ENCODE results near the gene MEIS2.

The MEIS2 gene

GRCh38 chr15:37077623-37078351, 22.6 kb downstream of the MEIS2 start:
- no peak for DNase-seq (ENCODE audit: low spot score)

GRCh38 chr15:37076543-37076942, 23.8 kb downstream of the MEIS2 start:
- no peak for DNase-seq (ENCODE audit: low spot score)

- DNase-seq (ENCODE audit: low spot score): no peak
Observed at GRCh38 chr15:37075777-37076176, 24.6 kb downstream of the MEIS2 start.

GRCh38 chr15:37072181-37072580, 28.2 kb downstream of the MEIS2 start:
- DNase-seq (ENCODE audit: low spot score): no peak

- DNase-seq (ENCODE audit: low spot score): no peak
Observed at GRCh38 chr15:37071134-37071533, 29.2 kb downstream of the MEIS2 start.

DNA sequence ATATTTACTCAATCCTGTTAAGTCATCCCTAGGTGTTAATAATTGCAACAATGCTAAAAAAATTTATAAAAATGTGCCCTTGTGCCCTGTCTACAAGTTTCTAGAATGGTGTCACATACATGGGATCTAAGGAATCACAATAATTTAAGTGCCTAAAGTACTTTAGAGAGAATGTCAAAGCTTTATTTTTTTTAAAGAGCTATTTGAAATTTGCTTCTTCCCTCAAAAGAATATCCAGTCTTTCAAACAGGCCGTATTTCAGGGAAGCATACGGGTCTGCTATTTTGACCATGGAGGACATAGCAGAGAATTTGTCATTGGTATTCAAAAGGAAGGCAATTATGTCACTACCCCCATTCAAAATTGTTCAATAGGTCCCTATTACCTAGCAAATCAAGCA, 29.7 kb downstream of the MEIS2 start:
- DNase-seq (ENCODE audit: low spot score): no peak

DNA sequence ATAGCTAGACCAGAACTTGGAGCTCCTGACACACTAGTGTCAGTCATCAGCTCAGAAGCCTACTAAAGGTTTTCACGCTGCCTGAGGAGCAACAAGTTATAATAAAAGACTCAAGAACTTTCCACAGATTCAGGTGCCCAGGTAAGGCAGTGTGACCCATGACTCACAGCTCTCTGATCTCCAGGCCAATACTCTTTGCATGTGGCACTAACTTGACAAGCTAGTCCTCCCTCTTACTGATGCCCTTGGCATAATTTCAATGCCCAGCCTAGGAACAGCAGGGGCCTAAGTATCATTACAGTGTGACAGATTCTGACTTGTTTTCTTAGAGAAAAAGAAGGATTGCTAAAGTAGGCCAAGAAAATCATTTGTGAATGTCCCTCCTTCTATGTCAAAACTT, 38.4 kb downstream of the MEIS2 start:
- peak; percentile 19 for DNase-seq (ENCODE audit: low spot score)

GRCh38 chr15:37059086-37059485, 41.3 kb downstream of the MEIS2 start:
- peak; percentile 66 for DNase-seq (ENCODE audit: low spot score)

DNA sequence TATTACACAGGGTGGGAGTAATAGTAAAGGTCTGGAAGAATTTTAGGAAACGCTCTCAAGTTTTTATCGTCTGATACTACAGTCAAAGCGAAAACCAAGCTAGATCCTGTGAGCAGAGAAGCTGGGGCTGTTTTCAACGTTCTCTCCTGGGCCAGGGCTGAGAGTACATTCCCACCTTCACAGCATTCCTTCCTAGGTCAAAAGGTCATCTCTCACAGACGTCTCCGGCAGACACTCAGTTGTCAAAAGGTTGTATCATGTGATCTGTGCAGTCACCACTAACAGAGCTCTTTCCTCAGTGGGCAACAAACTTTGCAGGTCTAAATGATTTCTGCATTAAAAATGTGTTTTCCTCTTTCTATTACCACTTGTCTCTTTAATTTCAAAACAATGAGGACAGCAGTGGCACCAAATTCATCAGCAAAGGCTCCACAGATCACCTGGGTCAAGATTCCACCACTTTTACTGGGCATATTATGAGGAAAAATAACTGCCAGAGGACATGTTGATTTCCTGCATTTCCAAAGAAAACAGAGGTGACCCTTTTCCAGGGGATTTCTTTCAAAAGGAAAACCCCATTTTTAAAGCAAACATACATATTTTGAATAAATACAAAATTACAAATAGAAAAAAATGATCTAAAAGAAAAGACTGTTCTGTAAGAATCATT, 41.9 kb downstream of the MEIS2 start:
- DNase-seq (ENCODE audit: low spot score): peak; percentile 32

DNA sequence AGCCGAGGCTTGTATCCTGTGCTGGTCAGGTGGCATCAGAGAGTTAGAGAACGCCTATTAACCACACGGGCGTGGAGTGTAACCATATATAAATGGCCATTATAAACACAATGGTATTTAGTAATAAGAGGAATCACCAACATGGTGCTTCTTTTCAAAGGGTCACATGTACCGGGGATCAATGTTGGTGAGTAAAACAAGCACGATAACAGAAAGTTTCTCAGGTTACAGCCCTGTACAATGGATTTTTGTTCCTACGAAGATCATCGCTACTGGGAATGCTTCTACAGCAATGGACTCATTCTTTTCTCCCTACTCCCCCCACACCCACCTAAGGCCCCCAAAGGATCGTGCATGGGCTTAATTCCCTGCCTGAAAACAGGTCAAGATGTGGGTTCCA, 42.5 kb downstream of the MEIS2 start:
- DNase-seq (ENCODE audit: low spot score): no peak

GRCh38 chr15:37057256-37057655, 43.1 kb downstream of the MEIS2 start:
- DNase-seq (ENCODE audit: low spot score): no peak

GRCh38 chr15:37056177-37057121, 43.9 kb downstream of the MEIS2 start:
- DNase-seq (ENCODE audit: low spot score): peak; percentile 44

DNA sequence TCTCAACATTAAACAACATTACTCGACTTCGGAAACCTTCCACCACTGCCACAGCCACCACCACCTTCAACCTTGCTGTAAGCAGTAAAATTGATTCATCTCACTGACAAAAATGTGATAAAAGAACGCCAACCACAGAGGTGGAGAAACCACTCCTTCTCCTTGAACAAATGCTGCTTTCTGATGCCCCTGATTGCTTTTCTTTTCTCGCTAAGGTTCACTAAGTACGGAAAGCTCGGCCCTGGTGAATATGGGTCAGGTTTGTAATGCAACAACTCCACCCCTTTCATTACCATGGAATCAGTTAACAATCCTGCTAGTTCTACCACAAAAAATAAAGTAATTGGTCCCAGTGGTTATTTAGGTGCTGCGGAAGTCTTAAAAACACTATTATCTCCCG, 44.9 kb downstream of the MEIS2 start:
- peak; percentile 11 for DNase-seq (ENCODE audit: low spot score)

DNA sequence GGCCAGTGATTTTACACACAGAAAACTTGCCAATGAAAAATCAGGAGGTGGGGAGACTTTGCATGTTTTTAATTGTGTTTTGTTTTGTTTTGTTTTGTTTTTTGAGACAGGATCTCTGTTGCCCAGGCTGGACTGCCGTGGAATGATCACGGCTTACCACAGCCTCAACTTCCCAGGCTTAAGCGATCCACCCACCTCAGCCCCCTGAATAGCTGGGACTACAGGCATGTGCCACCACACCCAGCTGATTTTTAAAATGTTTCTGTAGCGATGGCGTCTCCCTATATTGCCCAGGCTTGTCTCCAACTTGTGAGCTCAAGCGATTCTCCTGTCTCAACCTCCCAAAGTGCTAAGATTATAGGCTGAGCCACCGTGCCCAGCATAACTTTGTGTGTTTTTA, 46.0 kb downstream of the MEIS2 start:
- DNase-seq (ENCODE audit: low spot score): no peak

DNA sequence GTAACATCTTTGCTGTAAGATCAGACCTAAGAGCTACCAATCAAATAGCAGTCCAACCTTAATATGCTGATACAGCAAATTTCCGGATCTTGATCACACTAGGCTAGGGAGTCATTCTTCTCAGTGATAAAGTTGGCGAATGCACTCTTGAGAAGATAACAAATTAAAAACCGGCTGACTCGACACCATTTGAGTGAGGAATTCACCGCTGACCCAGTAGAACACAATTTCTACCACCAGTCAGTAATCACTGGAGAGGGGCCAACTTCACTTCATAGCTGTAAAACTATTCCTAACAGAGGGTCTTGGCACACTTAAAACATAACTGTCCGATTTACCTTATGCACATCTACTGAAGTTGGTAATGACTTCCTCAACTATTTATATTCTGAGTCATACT, 47.2 kb downstream of the MEIS2 start:
- DNase-seq (ENCODE audit: low spot score): peak; percentile 28

GRCh38 chr15:37050345-37050744, 50.0 kb downstream of the MEIS2 start:
- no peak for DNase-seq (ENCODE audit: low spot score)

DNA sequence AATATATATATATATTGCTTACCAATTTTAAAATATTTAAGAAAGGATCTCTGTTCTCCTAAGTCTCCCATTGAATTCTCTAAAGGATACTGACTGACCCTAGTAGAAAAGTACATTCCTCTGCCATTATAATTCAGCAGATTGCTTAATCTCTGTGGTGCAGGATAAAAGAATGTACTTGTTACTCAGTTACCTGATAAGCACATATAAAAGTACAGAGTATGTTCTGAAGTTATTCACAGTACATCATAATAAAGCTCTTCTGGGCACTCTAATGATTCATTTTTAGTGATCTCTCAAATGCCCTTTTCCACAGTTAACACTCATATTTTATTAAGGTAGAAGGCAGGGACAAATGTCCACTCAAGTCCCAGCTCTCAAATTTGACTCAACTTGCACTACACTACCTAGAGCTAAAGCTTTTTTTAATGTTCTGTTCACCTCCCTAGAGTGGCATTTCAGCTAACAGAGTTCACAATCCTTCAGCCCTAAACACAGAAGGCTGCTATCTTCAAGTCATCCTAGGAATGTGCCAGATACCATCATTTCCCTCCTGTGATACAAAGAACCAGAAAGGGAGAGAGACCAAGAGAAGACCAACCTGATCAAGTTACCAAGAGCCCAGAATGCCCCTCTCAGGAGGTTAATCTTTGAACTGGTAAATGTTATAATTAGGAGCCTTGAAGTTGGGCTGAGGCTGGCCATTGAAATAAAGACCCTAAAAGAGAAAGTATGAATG, 53.3 kb downstream of the MEIS2 start:
- DNase-seq (ENCODE audit: low spot score): peak; percentile 29

- DNase-seq (ENCODE audit: low spot score): no peak
Observed at GRCh38 chr15:37045859-37046740, 54.2 kb downstream of the MEIS2 start.

GRCh38 chr15:37044915-37045648, 55.3 kb downstream of the MEIS2 start:
- no peak for DNase-seq (ENCODE audit: low spot score)

- DNase-seq (ENCODE audit: low spot score): no peak
Observed at GRCh38 chr15:37041836-37042235, 58.5 kb downstream of the MEIS2 start.
